Activated T-cell treated with anti-CD3 and anti-CD28 coated beads for 24 hours (primary cell): ENCODE data around the gene KRT37.

ENCODE experiments used
- DNase-seq: peaks from one replicate; pipeline ENCODE4 v3.0.0-alpha.2; 2020; ENCODE audit warnings: low read depth

KRT37 gene

GRCh38 chr17:41424111-41424635, at the start of gene KRT37:
KRT37 (minus strand) TSS chr17:41424585; CDS start chr17:41424523, 62 bp downstream.
- no peak for DNase-seq

- no peak for DNase-seq
These were observed 44.0 kb upstream of the KRT37 start for GRCh38 chr17:41468346-41468745.

DNA sequence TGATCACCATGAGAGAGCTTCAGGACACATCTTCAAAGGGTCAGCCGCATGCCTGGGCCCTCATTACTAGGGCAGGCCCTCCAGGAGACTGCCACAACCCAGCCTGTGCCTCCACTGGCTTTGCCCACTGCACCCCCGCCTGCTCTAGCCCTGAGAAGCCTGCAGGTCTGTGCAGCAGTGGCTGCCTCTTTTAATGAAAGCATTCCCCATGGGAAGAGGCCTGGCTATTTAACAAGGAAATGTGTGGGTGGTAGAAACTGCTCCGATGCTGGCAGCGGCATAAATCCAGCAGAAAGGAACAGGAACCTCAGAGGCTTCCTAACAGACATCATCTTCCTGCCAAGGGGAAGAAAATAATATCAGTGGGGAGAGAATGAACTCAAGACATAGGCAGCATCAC, 43.2 kb upstream of the KRT37 start:
- DNase-seq = no peak

GRCh38 chr17:41466988-41467387, 42.6 kb upstream of the KRT37 start, which contains the start of gene KRT32:
KRT32 (minus strand) TSS chr17:41467386; CDS start chr17:41467325, 61 bp downstream.
- DNase-seq = no peak

DNA sequence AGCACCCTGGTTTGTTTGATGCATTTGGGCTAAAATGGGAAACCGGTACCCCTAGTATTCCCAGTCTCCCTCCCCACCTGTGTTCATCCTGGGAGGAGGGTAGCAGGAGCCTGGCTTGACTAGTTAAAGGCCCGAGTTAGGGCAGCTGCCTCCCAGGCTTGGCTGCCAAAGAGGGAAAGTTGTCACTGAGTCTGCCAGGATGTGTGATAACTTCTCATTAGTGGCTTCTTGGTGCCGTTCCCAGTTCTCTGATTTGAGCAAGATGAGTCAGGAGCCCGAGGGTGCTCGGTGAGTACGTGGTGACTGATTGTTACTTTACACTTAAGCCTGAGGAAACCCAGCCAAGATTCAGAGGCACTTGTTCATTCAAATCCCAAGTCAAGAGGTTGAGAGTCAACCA, 40.3 kb upstream of the KRT37 start:
- DNase-seq = no peak

GRCh38 chr17:41464173-41464572, 39.8 kb upstream of the KRT37 start:
- no peak for DNase-seq

GRCh38 chr17:41463746-41464145, 39.4 kb upstream of the KRT37 start:
- DNase-seq = no peak

- no peak for DNase-seq
These were observed 38.3 kb upstream of the KRT37 start for GRCh38 chr17:41462705-41463104.

GRCh38 chr17:41457676-41458075, 33.3 kb upstream of the KRT37 start:
- no peak for DNase-seq

- DNase-seq = no peak
These were observed 31.8 kb upstream of the KRT37 start for GRCh38 chr17:41456204-41456603.

DNA sequence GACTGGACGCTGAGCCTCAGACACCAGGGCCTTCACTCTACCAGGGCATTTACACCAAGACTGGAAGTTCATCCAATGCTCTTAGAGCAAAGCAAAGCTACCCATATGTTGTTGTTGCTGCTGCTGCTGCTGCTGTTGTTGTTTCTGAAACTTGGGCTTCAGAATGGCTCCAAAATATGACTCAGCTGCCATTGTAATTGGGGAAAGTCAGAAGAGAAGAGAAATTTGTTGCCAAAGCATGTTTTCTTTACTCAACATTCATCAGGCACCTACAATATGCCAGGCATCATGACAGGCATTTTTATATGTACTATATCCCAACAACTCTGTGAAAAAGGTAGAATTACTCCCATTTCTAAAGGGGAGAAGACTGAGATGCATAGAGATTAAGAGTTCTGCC, 30.9 kb upstream of the KRT37 start:
- DNase-seq = no peak

DNA sequence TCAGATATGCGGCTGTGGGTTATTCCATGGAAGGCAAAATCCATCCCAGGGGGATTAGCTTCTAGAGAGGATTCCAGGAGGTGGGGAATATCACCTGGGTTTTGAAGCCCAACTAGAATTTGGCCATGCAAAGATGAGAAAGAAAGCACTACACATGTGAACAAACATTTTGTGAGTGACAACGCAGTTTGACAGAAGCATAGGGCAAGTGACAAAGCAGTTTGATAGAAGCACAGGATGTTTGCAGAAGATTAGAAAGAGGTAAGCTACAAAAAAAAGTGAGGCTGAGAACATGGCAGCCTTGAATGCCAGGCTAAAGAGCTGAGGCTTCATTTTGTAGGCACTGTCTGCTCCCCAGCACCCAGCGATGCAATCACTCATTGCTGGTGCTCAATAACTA, 28.7 kb upstream of the KRT37 start:
- no peak for DNase-seq

- DNase-seq = no peak
These were observed 27.9 kb upstream of the KRT37 start for GRCh38 chr17:41452281-41452680.

DNA sequence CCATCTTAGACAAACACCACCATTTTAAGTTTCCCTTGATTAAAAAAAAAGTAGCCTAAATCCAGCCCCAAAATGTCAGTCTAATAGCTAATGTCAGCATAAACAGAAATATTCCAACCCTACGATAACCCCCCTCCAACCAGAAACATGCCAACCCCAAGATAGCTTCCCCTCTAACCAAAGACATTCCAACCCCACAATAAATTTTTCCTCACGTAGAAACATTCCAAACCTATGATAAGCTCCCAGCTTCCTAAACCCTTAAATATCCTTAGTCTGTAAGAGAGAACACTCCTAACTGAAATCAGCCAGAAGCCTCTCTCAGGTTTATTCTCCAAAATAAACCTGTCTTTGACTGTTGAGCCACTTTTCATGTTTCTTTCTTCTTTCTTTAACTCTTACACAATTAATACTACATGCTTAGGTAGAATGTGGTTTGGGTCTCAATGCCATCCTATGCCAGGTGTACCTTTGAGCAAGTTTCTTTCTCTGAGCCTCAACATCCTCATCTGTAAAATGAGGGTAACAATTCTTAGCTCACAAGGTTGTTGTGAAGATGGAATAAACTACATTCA, 26.9 kb upstream of the KRT37 start:
- DNase-seq = no peak

- no peak for DNase-seq
These were observed 24.6 kb upstream of the KRT37 start for GRCh38 chr17:41449008-41449407.

DNA sequence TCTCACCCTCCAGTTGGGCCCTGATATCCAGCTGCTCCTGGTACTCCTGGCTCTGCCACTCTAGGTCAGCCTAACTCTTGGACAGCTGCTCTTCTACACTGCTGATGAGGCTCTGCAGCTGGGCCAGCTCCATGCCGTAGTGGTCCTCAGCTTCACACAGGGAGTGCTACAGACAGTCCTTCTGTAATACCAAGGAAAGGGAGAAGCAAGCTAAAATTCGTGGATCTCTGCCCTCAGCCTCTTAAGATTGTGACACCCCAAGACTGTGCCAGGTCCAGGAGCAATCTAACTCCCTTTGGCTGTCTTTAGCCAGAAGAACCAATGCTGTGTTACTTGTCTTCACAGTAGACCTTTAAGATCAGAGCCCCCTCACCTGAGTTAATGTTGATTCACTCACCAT, 24.1 kb upstream of the KRT37 start:
- no peak for DNase-seq

GRCh38 chr17:41446806-41447205, 22.4 kb upstream of the KRT37 start:
- no peak for DNase-seq

DNA sequence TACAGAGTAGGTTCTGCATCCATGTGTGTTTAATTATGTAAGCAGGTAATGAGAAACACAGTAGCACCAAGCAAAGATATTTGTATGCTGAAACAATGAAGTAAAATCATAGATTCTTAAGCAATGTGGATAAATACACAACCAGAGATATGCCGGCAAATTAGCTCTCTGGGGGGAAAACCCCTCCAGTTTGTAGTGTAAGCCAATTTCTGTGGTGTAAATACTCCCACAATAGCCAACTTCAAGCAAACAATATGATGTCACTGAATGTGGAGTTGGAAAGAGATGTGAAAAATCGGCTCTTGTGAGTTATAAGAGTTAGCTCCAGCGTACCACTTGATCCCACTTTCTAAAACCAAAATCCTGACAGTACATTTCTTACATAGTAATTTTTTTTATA, 20.3 kb upstream of the KRT37 start:
- DNase-seq = no peak

DNA sequence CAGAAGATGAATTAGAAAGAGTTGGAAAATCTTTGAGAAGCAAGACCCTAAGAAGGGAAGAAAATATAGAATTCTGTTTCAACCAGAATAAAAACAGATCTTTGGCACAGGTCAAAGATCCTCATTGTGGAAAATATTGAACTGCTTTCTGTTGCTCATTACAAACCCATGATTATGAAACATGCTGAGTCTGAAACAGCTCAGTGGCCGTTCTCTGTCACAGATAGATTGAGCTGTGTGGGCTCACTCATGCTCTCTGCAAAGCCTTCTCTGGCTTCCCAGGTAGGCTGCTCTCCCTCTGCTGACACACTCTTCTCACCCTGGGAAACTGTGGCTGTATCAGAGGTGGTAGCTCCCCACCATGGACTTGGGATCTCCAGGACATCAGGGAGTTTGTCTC, 19.8 kb upstream of the KRT37 start:
- DNase-seq = no peak

DNA sequence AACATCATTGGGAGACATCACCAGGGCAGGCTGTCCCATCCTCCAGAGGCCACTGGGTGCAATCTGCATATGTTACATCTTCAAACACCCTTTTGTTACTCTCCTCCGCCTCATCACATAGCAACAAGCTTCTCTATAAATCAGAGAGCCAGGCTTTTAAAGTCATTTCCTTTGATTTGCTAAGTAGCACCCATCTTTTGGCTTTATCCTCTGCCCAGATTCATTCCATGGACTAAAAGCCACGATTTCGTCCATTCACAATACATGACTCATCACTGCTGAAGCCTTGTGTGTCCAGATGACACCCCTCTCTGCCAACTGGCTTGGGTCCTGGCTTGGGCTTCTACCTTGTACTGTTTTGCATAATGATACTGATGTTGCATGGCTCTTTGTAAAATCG, 18.4 kb upstream of the KRT37 start:
- no peak for DNase-seq

DNA sequence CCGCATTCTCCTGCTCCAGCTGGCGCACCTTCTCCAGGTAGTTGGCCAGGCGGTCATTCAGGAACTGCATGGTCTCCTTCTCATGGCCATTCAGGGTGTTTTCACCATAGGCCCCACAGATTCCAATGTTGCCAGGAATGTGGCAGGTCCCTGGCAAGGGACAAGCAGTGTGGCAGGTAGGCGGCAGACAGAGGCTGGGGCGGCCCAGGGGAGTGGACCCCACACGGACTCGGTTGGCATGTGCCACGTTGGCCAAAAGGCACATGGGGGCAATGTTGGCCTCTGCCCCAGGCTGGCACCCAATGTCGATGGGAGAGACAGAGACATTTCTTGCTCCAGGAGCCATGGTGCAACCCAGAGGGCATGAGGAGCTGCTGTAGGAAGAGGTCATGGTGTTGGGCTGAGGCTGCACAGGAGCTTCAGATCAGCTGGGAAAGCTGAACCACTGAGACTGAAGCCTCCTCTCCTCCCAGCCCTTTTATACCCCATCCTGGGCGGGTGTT, 16.2 kb upstream of the KRT37 start, which contains the start of gene KRT38:
TSS of gene KRT38 (minus strand) at position 453 of the 503 bp plus-strand sequence. CDS start at position 391, 62 bp downstream.
- no peak for DNase-seq

DNA sequence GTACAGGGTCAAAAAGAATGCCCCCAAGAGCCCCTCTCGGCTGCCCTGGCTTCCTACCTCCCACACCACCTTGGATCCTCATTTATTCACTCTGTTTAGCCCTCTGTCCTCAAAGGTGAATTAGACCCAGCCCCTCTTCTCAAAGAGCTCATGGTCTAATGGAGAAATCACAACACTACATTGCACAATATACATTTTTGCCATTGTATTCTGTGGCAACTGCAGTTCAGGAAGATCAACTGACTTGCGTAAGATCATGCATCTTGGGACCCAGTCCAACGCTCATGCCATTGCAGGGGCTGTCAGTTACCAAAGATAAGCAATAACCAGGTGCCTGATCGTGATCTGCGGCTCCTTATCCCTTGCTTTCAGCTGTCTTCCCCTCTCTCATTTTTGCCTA, 15.0 kb upstream of the KRT37 start:
- DNase-seq = no peak

GRCh38 chr17:41437769-41438168, 13.4 kb upstream of the KRT37 start:
- no peak for DNase-seq

GRCh38 chr17:41437254-41437653, 12.9 kb upstream of the KRT37 start:
- DNase-seq = no peak
